Left forelimb (tissue), 1 donor: Measurements from ENCODE around the gene CORT.

Experiments
- DNase-seq: peaks from one replicate; pipeline ENCODE4 v3.0.0-alpha.2; 2018; ENCODE audit warnings: low spot score

The CORT gene

DNA sequence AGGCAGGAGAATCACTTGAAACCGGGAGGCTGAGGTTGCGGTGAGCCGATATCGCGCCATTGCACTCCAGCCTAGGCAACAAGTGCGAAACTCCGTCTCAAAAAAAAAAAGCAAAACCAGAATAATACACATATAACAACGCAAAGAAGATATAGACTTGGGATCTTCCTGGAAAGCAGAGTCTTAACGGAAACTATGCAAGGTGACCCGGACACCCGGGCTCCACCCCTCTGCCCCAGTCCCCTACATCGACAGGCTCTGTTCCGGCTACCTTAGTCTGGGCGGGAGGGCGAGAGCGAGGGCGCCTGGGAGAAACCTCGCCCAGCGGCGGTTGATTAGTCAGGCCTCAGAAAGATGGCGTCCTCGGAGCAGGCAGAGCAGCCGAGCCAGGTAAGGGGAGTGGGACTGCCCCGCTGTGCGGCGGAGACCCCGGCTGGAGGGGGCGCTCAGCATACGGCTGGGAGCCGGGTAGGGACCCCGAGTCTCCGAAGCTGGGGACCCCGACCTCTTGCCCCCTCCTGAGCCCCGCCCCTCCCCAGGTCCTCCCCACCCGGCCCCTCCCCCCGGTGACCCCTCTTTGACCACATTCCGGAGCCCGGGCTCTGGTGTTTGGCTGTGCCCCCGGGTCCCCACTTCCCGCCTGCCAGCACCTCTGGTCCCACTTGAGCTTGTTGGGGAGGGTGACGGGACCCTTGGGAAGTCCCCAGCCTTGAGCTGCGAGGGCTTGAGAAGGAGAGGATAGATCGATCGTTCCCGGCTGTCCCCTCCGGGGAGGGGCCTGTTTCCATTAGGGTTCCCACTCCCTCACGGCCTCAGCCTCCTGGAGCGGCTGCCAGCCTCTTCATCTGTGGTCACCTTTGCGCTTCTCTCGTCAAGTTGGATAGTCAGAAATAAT, 25.0 kb downstream of the CORT start, which contains the start of gene PEX14:
Gene PEX14, plus strand, starts transcription at position 338 of the 895 bp plus-strand sequence. Its CDS starts 17 bp downstream, at position 355.
- peak; percentile 92 for DNase-seq

DNA sequence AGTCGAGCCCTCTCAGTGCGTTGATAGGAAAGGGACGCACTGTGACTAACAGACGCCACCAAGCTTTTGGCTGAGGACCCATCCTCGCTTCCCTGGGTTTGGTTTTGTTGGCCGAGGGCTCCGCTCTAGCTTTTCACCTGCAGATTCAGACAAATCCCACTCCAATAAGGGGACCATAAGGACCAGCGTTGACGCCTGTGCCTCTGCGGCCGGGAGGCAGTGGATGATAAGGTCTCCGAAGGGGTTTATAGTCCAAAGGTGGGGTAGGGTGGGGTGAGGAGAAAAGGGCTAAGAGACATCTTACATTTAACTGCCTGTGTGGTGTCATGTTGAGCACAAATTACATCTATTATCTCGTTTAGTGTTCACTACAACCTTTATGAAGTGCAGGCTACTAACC, 25.7 kb downstream of the CORT start:
- no peak for DNase-seq

DNA sequence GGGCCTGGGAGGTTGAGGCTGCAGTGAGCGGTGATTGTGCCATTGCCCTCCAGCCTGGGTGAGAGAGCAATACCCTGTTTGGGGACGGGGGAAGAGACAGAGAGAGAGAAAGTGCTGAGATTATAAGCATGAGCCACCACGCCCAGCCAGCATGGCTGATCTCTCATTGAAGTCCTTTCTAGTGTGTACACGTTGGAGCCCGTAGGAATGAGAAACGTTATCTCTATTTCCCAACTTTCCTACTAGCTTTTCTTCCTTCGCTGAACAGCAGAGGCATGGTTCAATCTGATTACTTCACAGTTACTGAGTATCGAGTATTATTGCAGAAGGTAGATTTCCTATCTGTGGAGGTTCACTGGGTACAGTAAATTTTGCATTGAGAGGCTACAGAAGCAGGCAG, 29.5 kb downstream of the CORT start:
- no peak for DNase-seq

DNA sequence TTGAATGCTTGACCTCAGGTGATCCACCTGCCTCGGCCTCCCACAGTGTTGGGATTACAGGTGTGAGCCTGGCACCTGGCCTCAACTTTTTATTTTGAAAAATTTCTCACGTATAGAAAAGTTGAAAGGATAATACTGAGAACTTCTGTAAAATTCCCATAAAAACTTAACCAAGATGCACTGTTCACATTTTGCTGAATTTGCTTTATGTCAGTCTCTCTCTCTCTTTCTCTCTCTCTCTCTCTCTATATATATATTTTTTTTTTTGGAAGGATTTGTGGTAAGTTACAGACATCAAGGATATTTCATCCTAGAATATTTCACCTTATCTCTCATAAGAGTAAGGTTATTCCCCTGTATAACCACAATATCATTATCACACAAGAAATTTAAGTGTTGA, 30.8 kb downstream of the CORT start:
- no peak for DNase-seq

DNA sequence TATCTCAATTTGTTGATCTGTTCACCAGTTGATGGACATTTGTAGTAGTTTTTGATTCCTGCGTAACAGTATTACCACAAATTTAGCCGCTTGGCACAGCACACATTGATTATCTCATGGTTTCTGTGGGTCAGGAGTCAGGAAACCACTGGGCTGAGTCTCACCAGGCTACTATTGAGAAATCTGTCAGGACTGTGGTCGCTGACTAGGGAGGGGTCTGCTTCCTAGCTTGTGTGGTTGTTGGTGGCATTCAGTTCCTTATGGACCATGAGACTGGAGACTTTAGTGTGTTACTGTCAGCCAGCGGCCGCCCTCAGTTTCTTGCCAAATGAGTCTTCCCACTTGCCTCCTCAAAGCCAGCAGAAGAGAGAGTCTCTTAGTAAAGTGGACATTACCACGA, 34.7 kb downstream of the CORT start:
- no peak for DNase-seq

DNA sequence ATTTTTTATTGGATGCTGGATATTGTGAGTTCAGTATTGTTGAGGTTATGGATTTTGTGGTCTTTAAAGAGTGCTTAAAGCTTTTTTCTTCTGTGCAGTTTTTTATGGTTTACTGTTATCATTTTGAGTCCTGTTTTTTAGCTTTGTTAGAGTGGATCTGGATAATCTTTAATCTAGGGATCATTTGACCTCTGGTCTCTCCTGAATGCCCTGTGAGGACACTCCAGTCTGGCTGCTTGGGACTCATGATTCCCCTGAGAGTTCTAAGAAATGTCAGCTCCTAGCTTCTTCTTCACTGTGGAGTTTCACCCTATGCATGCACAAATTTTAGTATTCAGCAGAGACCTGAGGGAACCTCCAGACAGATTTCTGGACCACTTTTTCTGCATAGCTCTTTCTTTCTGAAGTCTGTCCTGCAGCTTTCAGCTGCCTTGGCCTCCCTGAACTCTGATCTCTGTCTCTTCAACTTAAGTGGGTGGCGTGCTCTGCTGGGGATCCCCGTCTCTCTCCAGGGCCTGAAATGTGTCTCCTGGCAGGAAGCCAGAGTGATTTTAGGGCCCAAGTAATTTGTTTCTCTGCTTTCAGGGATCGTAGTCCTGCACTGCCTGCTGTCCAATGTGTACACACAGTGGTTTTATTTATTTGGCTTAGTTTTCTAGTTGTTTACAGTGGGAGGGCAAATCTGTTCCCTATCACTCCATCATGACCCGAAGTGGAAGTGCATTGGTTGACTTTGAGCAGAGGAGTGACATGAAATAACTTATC, 39.6 kb downstream of the CORT start:
- DNase-seq: no peak

DNA sequence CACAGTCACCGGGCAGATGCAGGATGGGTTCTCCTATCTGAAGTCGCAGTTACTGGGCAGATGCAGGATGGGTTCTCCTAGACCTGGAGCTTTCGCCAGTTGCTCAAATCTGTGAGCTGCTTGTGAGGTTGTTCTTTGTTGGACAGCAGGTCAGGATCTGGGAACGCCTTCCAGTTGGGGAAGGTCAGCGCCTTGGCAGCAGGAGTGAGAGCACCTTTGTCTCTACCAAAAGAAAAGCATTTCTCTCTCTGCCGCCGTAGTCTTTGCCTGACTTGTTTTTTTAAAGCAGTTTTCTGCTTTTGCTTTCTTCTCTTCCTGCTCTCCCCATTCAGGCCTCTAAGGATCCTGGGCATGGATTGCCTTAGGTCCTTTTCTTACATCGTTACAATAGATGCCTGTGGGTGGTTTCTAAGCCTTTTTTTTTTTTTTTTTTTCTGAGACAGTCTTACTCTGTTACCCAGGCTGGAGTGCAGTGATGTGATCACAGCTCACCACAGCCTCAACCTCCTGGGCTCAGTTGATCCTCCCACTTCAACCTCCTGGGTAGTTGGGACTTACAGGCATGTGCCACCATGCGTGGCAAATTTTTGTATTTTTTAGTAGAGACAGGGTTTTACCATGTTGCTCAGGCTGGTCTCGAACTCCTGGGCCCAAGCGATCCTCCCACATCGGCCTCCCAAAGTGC, 40.6 kb downstream of the CORT start:
- no peak for DNase-seq

DNA sequence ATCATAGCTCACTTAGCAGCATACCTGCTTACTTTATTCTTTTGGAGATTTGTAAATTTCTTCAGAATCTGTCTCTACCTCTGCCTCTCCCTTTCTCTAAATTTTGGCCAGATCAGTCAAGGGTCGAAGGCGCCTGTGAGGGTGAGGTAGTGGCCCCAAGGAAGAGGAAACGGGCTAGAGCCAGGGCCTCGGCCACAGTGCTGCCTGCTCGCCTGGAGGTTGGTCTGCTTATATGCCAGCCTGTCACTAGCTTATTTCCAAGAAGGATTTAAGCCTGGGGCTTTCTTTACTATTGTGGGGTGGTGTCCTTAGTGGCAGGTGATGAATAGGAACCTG, 44.6 kb downstream of the CORT start:
- no peak for DNase-seq

DNA sequence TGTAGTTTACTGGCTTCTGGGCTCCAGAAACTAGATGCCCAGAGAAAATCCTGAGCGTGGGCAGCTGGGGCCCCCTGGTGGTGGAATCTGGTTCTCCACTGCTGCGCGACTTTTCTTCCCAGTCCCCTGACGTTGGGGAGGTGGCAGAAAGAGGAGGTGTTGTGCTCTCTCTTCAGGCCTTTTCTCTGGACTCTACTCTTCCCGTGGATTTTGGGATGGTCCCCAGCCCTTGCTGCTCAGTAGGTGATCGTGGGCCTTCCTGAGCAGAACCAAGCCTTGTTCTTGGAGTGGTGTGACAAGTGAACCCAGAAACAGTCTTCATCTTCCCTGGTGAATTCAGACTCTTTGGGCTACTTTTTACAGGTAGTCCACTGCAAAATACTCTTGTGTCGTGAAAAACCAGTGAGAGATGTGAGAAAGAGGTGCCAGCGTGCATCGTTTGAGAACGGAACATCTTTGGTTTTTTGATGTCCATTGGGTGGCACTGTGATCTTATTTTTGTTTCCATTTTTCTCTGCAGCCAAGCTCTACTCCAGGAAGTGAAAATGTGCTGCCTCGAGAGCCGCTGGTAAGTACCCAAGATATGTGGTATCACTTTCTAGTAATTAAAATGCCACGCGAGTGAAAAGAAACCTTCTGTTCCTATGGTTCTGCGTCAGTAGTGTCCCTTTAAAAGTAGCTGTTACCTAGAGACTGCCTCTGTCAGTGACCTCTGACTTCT, 45.1 kb downstream of the CORT start:
- peak; percentile 79 for DNase-seq

DNA sequence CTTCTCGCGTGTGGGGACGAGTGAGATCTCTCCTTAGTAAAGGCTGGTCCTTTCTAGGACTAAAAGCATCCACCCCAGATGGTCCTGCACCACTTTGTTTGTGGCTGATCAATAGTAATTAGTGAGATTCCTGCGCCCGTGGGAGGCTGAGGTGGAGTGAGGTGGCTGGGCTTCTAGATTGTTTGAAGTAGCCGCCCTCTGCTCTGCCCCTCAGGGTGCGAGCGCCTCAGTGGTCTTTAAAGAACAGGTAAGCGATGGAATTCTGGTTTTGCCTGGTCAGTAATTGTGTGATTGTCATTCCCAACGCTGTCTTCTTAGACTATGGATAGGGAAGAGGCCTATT, 45.6 kb downstream of the CORT start:
- no peak for DNase-seq

DNA sequence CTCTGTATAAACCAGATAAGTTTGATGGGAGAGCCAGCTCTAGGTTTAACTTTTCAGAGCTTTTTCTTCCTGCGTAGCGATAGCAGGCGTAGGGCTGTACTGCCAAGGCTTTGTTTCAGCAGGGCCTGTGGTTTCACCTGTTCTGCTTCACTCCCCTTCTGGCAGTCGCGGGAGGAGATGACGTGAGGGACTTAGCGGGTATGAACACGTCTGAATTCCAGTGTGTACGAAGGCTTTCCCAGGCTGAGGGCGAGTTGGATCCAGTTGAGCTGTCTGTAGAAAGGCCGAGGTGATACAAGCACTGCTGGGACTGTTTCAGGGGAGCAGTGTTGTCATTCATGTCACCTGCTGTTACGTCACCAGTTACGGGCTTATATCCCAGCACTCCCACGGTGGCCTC, 46.1 kb downstream of the CORT start:
- DNase-seq: no peak

DNA sequence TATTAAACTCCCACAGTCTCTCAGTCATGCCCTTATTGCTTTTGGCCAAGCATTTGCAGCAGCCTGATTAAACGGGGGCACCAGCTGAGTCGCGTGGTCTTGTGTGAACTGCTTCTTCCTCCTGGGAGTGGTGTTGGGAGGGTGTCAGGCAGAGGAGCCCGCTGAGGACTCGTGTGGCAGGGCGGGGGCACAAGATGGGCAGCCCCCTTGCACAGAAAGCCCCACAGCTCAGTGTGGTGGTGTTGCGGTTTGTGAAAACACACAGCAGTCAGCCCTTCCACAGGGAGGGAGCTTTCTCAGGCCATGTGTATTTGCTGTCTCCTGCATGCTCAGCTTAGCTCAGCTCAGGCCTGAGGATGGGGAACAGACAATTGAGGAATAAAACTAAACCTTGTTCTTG, 47.3 kb downstream of the CORT start:
- no peak for DNase-seq

DNA sequence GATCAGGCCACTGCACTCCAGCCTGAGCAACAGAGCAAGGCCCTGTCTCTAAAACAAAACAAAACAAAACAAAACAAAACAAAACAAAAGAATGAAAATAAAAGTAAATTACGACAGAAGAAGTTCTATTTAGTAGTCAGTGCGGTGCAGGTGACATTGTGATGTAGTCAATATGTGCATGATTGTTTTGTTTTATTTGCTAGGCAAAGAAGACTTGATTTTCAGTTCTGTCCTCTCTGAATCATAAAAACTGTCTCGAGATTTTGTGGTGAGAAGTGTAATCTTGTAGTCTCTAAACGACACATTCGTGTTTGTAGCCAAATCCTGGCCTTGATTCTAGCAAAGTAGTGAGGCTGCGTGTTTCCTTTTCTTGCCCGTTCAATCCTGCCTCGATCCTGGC, 48.4 kb downstream of the CORT start:
- no peak for DNase-seq
